Stimulated activated CD8-positive, alpha-beta memory T cell treated with anti-CD3 and anti-CD28 coated beads, Interleukin-12 subunit alpha, Interleukin-12 subunit beta, amount 100 ng/mL, for 4 hours (primary cell): ENCODE data around the gene PLCD3.

Experiments
- DNase-seq: peaks from one replicate; pipeline ENCODE4 v3.0.0-alpha.2; 2020; ENCODE audit warnings: low read depth

The PLCD3 gene

DNA sequence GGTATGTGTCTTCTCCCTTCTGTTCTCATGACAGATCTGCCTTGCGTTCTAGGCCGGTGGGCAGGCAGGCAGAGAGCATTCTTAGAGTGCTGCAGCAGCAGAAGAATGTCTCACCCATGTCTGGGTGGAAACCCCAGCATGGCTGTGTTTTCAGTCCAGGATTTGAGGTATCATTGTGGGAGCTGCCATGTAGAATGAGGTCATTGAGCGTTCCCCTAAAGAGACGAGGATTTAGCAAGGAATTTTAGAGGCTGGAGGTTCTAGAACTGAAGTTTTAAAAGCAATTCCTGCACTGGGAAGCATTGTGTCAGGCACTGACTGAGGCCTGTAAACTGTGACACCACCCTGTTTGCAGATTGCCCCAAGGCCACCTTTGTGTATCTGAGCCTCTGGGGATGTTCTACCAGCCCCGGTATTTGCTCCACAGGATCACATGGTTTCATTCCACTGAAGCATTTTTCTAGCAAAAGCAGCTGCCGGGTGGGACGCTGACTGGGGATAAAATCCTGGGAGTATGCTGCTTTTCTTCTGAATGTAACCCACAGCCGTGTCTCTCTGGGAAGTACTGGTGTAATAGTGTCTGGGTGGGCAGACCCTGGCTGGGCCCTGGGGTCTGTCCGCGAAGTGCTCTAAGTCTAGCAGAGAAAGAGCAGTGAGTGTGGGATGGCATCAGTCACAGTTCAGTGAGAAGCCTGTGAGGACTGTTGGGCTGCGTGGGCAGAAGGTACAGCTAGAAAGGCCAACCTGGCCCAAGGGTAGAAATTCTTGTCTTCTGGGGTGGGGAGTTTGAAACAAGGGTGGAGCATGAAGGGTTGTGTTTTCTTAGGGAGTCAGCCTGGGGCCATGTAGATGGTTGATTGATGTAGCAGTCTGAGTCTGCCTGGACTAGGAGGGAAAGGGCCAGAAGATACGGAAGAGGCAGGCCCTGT lies 30.2 kb downstream of the PLCD3 start:
- DNase-seq, result no peak

DNA sequence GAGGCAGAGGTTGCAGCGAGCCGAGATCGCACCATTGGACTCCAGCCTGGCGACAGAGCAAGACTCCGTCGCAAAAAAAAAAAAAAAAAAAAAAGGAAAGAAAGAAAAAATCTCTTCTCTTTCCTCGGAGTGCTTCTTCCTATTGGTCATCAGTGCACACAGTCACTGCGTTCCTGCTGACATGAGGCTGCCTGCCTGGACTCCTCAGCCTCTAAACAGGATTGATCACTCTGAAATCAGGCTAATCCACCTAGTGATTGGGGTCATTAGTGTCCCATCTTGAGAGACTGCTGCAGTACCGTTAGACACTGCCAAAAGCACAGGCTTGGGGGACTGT lies 30.8 kb downstream of the PLCD3 start:
- DNase-seq, result no peak

DNA sequence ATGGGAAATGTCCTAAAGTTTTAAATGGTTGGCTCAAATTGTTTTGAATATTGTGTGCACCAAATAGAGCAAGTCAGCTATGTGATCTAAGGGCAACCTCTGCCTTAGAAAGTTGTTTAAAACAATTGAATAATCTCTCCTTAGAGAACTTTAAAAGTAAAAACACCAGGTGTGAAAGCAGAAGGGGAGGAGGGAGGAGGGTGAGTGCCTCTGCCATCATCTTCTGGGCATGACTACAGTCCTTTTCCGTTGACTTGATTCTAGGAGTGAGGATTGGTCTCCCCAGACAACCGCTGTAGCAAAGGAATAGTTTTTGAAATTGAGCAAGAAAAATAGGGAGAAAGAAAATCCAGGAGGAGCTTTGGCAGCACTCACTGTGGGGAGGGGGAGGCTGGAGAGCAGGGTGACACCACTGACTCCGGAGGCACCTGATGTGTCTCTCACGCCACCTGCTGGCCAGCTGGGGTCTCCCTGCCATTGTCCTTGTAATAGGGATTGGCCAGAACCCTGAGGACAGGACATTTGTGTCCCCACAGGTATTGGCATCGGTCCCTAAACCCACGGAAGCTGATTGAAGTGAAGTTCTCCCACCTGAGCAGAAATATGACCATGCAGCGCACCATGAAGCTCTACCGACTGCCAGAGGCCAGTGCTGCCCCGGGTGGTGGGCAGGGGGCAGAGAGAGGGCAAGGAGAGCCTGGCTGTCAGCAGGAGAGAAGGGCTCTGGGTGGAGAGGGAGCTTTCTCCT lies 33.3 kb downstream of the PLCD3 start:
- peak; percentile 46 for DNase-seq

DNA sequence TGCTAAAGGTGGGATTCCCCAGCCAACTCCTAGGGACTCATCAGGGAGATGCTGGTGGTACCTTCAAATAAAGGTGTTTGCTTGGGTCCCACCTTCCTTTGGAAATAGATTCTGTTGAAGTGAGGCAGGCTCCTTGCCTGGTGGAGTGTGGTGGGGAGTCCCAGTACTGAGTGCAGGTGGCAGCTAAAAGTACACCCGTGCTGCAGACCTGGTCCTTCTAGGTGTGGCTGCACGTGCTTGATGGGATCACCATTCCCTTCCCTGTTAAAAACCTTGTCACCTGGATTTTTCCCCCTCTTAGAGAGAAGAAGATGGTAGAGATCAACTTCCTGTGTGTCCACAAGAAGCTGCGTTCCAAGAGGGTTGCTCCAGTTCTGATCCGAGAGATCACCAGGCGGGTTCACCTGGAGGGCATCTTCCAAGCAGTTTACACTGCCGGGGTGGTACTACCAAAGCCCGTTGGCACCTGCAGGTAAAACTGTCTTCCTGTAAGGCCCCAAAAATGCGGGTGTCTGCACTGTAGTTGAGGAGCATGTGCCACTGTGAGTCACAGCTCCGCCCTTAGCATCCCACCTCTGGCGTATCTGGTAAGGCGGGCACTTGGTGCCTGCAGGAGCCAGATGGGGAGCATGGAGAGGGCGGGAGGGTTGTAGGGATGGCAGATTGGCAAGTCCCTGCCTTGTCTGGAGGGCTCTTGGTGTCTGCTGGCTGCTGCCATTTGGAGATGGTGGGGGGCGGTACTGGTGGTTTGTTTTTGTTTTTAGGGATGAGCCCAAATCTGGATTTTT lies 34.0 kb downstream of the PLCD3 start:
- no peak for DNase-seq

DNA sequence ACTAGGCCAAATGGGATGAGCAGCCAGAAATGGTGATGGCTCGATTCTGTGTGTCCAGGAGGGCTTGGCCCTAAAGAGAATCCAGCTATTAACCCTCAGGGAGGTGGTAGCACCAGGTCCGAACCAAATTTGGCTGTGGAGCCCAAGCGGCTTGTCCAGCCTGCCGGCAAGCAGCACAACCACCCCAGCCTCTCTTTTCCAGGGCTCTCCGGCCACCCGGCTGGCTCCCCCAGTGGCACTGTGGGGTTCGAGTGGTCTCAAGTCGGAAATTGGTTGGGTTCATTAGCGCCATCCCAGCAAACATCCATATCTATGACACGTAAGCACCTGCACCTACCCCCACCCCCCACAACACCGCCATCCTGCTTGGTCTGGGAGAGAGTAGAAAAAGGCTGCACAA lies 35.4 kb downstream of the PLCD3 start:
- no peak for DNase-seq

DNA sequence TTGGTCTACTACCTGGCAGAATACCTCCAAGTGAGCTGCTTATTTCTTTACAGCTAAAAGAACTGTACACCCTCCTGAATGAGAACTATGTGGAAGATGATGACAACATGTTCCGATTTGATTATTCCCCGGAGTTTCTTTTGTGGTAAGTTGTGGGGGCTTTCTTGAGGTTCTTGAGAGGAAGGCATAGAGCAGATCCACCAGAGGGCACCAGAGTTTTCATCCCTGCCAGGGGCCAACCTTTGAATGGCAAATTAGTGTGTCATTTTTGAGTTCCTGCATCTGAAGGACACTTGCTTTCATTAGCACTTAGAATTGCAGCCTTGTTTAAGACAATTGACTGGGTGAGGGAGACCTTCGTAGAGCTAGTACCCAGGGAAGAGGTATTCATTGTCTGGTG lies 36.2 kb downstream of the PLCD3 start:
- no peak for DNase-seq

DNA sequence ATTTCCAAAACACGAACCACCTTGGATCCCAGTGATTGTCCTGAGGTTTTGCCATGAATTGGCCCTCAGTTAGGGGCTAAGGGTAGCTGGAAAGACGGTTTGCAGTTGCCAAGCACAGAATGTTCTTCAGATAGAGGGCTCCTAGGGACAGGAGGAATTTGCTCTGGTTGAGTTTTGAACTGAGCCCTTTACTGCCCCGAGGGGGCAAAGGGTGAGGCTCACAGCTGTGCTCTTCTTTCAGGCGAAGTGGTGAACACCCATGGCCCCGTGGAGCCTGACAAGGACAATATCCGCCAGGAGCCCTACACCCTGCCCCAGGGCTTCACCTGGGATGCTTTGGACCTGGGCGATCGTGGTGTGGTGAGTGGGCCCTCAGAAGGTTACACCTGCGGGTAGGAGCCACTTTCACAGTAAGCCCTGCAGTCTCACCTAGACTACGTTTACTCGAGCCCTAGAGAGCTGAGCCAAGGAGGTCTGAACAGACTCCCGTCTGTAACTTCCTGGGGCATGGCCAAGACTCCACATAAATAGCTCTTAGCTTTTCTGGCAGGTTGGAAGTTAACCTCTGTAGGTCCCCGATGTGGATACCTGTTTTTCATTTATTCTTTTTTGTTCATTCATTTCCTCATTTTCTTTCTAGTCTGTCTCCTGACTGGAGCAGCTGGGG lies 38.7 kb downstream of the PLCD3 start:
- no peak for DNase-seq

DNA sequence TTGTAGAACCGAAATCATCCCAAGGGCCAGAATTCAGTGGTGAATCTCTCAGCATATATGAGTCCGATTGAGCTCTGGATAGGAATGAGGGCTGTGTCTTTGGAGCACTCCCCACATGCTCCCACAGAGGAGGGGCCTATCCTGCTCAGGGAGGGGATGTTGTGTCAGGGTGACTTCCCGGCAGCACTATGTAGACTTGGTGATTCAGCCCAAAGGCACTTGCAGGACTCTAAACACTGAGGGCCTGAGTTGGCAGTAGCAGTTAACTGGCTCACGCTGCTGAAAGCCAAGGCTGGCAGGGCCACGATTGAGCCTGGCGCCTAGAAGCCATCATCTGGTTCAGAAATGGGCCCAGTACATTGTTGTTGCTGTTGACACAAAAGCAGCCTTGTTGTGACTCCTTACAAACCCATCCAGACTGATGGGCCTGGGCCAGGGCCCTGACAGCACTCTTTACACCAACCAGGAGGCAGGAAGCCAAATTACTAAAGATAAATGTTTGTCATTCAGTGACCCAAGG lies 39.3 kb downstream of the PLCD3 start:
- no peak for DNase-seq

DNA sequence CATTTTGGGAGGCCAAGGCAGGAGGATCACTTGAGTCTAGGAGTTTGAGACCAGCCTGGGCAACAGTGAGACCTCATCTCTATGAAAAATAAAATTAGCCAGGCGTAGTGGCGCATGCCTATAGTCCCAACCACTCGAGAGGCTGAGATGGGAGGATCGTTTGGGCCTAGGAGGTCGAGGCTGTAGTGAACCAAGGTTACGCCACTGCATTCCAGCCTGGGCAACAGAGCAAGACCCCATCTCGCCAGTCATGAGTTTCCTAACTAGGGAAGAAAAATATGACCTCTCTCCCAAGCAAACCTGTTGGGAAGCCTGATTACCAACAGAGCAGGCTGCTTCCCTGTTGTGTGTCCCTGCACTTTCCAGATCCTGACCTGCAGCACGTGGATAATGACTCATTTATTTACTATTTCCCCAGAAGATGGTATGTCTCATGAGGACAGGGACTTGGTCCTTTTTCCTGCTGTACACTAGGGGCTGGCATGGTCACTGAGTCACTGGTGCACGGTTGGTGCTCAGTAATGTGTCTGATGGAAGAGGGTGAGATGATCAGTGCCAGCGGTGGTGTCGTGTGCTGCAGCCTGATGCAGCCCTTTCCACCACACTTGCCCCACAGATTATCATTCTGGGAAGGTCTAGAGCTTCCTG lies 40.4 kb downstream of the PLCD3 start:
- no peak for DNase-seq

DNA sequence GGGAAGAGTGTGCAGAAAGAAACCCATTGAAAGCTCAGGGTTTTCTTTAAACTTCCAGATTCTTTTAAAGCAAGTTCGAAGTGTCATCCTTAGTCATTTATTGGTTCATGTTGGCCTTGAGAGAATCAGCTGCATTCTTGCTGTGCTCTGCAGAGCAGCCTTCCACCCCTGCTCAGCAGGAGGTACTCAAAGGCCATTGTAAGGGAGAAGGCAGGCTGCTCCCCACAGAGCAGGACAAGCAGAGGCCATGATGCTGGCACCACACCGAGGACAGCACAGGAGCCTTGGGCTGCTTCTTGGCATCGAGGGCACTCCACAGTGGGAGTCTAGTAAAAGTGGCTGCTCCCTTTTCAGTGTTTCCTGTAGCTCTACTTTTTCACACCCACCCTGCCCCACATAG lies 41.6 kb downstream of the PLCD3 start:
- no peak for DNase-seq

DNA sequence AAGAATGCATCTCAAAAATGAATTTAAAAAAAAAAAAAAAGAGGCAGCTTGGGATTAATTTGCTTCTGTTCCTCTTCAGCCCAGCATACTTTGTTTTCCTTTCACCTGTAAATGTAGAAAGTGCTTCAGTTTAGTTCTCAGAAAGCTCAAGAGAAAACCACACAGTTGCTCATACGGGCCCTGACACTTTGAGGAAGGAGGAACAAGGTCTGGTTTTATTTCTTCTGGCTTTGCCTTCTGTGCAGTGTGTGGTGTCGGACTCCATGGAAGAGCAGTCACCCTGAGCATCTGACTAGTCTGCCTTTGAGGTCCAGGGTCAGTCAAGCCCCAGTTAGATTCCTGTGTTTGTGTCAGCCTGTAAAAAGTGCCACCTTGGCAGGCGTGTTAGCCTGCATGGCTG lies 43.6 kb downstream of the PLCD3 start:
- DNase-seq, result no peak

DNA sequence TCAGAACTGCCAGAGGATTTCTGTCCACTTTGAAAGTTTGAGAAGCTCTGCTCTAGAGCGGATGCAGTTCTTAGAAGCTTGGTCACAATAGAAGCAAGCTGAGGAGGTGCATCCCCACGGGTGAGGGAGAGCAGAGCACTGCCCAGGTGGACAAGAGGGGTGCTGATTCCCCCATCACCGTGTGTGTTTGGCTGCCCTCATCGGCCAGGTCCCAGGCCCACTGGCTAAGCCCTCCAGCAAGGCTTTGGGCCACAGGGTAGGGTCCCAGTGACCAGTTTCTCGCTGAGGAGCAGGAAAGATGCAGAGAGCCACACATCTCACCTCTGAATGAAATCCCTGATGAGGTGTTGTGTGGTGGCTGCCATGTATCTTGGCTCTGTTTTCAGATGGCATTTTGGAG lies 44.3 kb downstream of the PLCD3 start:
- no peak for DNase-seq

DNA sequence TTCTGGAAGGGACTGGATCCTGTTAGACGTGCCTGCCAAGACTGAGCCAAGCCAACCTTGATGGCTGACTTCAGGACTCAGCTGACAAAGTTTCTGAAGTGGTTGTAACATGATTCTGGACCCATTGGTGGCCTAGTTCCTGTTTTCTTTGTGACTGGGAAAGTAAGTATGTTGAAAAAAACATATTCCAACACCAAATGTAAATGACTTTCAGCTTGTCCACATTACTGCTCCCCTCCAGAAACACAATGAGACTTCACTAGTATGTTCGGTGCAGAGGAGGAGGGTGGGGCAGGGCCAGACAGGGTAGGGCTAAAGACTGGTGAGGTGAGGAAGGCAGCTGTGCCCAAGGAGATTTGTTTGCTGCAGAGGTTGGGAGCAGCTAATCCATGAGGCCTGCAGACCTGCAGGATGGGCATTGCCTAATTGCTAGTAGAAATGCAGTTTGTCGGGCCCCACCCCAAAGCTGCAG lies 44.8 kb downstream of the PLCD3 start:
- DNase-seq, result no peak

DNA sequence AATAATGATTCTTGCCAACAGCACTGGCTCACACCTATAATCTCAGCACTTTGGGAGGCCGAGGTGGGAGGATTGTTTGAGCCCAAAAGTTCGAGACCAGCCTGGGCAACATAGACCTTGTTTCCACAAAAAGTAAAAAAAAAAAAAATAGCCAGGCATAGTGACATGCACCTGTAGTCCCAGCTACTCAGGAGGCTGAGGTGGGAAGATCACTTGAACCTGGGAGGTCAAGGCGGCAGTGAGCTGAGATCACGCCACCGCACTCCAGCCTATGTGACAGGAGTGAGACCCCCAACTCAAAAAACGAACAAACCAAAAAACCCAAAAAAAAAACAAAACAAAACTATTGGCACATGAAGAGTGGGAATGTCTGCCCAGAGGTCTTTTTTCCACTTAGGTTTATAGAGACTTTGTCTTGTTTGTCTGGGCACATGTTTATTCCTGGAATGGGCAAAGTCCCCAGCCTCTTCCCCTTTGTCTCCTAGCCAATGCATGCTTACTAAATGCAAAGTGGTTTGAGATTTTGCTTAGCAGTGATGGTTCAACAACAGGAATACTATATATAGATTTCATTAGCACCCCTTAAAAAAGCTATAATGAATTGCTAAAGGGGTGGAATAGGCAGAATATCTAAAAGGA lies 45.3 kb downstream of the PLCD3 start:
- DNase-seq, result no peak

DNA sequence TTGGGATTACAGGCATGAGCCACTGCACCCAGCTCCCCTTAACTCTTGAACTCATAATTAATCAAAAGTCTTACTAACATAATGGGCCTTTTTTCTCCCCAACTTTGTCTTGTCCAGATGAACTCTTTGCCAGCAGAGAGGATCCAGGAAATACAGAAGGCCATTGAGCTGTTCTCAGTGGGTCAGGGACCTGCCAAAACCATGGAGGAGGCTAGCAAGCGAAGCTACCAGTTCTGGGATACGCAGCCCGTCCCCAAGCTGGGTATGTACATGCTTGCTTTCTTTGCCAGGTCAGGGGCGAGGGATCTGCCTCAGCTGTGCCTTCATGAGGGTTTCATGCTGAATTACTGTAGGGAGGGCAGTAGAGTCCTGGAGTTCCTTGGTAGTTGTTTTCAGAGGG lies 45.9 kb downstream of the PLCD3 start:
- DNase-seq, result no peak

DNA sequence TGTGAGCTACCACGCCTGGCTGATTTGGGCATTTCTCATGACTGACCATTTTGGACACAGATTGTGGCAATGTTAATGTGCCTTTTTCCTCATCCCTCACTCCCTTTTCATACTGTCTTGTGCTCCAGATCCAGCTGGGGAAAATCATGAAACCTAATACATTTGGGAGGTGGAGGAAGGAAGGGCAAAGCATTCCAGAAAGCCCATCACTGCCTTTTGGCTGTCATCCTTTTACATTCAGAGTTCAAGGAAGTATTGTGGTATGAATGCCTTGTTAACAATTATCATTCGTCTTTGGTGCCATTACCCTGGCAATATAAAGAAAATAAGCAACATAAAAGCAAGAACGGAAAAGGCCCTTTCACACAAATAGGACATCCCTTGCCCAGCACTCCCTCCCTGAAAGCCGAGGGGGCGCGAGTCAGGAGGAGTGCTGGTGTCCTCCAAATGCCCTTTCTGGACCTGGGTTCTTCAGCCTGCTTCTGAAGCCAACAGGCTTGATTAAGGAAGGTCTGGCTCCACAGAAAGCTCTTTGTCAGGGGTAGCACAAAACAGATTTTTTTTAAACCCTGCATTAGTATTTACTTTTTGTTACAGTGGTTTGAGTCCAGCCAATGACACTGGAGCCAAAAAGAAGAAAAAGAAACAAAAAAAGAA lies 51.1 kb downstream of the PLCD3 start:
- DNase-seq, result no peak

DNA sequence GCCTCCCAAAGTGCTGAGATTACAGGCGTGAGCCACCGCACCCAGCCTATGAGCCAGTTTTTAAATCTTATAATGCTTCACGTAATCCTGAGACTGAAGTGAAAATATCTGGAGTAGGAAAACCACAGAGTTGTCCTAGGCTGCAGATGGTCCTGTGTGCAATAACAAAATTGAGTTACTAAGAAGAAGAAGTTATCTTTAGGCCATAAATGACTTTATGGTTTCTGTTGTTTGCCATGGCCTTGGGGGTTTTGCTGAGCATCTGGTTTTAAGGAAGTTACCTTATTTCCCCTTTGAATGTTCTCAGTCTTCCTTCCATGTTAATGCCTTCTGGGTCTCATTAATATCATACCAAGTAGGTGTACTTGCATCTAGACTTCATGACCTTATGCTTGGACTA lies 54.7 kb downstream of the PLCD3 start:
- DNase-seq, result no peak

DNA sequence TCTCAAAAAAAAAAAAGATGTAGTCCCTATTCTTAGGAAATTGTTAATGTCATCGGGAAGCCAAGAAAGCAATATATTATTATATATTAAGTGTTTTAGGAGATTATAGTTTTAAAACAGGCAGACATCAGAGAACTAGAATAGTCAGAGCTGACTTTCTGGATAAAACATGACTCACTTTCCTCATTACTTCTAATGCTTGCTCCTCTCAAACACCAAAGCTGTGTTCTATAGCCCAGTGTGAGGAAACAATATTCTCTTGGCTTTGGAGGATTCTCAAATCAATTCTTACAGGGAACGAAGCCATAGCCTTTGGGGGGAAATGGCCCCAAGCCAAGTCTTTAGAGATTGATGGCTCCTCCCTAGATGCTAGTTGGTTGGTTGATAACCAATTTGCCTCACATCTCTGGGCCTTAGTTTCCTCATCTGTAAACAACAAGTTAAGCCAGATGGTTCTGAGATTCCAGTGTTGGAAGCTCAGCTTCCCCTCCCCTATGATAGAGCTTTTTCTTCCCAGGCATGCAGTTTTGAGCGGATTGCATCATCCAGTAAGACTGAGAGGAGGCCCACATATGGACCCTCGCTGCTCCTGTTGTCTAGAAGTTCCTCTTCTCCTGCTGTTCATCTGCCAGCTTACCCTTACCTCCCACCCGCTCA lies 58.8 kb downstream of the PLCD3 start:
- no peak for DNase-seq

DNA sequence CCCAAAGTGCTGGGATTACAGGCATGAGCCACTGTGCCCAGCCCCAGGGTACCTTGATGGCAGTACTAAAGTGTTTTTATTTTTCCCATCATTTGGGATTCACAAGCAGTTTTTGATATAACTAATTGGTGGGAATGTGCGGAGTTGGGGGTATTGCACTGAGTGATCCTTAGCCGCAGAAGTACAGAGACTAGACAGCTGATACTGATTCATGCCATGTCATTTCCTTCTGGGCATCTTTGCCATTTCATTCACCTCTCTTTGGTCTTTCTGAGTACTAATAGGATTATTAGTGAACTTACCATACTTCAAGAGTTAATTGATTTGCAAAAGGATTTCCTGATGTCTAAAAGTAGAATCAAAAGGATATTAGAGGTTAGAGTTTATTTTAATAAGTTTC lies 61.5 kb downstream of the PLCD3 start:
- DNase-seq, result no peak

DNA sequence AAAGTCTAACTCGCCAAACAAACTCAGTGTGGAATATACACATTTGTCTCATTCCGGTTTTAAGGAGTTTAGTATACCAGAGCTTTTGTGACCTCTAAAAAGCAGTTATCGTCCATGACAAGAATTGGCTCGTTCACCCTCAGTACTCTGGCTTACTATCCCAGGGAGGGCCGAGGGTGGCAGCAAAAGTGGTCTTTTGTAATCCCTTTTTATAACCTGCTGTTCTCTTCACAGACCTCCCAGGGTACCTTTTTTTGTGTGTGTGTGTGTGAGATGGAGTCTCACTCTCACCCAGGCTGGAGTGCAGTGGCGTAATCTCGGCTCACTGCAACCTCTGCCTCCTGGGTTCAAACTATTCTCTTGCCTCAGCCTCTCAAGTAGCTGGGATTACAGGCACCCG lies 62.3 kb downstream of the PLCD3 start:
- DNase-seq, result no peak
